Esophagus squamous epithelium (tissue), 5 donors: ENCODE measurements around the gene ATXN1. TPM values are rescaled to one million over a fixed set of nuclear protein-coding genes. Genes with fewer than 3 reads are reported as not detected.

Experiments used
- DNase-seq: peaks from one replicate; lab custom pipeline; 2025; lab: John Stamatoyannopoulos, UW
- H3K27ac ChIP-seq, 4 donors: fragments of 200-600 bp; sonication (generic); one replicate each; pipeline ENCODE4 v1.5.1; 2016 to 2019; ENCODE audit warnings: mild to moderate bottlenecking in 1 of 4
- H3K27me3 ChIP-seq, 4 donors: fragments of 200-600 bp; sonication (generic); 1 replicate in 3 of 4; 2 replicates in 1 of 4; pipeline versions ENCODE4 v1.5.1 to v1.6.0; 2017 to 2021; ENCODE audit warnings: antibody characterized with exemption in 1 of 4
- H3K36me3 ChIP-seq, 3 donors: fragments of 200-600 bp; sonication (generic); one replicate each; pipeline ENCODE4 v1.5.1; 2016 to 2019
- H3K4me1 ChIP-seq, 3 donors: fragments of 200-600 bp; sonication (generic); one replicate each; pipeline ENCODE4 v1.5.1; 2017 to 2019
- H3K4me3 ChIP-seq, 4 donors: fragments of 200-600 bp; sonication (generic); 1 replicate in 3 of 4; 2 replicates in 1 of 4; pipeline ENCODE4 v1.5.1; 2016 to 2019; ENCODE audit warnings: mild to moderate bottlenecking in 2 of 4, moderate library complexity in 1 of 4
- H3K9me3 ChIP-seq, 3 donors: fragments of 200-600 bp; sonication (generic); one replicate each; pipeline ENCODE4 v1.5.1; 2016 to 2019
- CTCF ChIP-seq, 6 experiments: fragments of 450-650 bp in 4 of 6; fragments of 200-600 bp in 2 of 6; sonication (generic) in 2 of 6; IDR thresholded peaks; one replicate each; pipeline ENCODE4 v1.5.1; 2016 to 2019; ENCODE audit warnings: antibody characterized with exemption in 6 of 6, mild to moderate bottlenecking in 4 of 6, moderate library complexity in 4 of 6
- POLR2A ChIP-seq, 4 donors: fragments of 450-650 bp; IDR thresholded peaks; one replicate each; pipeline ENCODE4 v1.6.1; 2017; ENCODE audit warnings: antibody characterized with exemption in 4 of 4, mild to moderate bottlenecking in 4 of 4, moderate library complexity in 3 of 4
- WGBS, 2 donors: methylation state at CpG; one replicate each; pipeline ENCODE4 v1.1.5; 2018; 5-methylcytosine and 5-hydroxymethylcytosine counted together
- intact Hi-C: fragments of 100-400 bp; cut with DNase I; formaldehyde crosslinking; loops from one replicate; pipeline ENCODE4 v1.15.0; 2022
- total RNA-seq, 4 donors: library from RNA; depleted of rRNA; stranded (reverse); fragments of >200 nt; gene quantifications; one replicate each; pipeline ENCODE4 v1.1.0, GENCODE V29; 2016
- donor health status: DM: yes; HTN: yes; CAD: no.

ATXN1 gene
- total RNA-seq, 4 donors from 2014 or later, result 17.5 to 50.5 (median 28.5) TPM

GRCh38 chr6:16403831-16404230 lies 357.4 kb downstream of the ATXN1 start:
- no peak overlapping the region for H3K4me3 ChIP-seq
- WGBS, 2 donors, result 43 to 48% methylated on average over 3 of the region's 3 CpGs
- H3K4me1 ChIP-seq, result peaks cover 0 to 54% (median 15%) of the 10 kb centered on the region in 3 donors
- no peaks in the 10 kb centered on the region for H3K9me3 ChIP-seq
- no peaks in the 10 kb centered on the region for H3K36me3 ChIP-seq
- no peaks in the 10 kb centered on the region for H3K27me3 ChIP-seq
- DNase-seq, result no peak
- no peak overlapping the region for H3K27ac ChIP-seq
- TF ChIP-seq CTCF (IDR thresholded peaks at IDR 0.05), result peak in 1 of 6 experiments; percentile 31
- no peak for TF ChIP-seq POLR2A (IDR thresholded peaks at IDR 0.05)
- intact Hi-C loops, result loop anchor here (10.0 kb wide), 1 partner anchor 69 kb away; no protein-coding TSS in a partner anchor

GRCh38 chr6:16402581-16402900 lies 358.7 kb downstream of the ATXN1 start:
- DNase-seq, result no peak
- TF ChIP-seq CTCF (IDR thresholded peaks at IDR 0.05) (no peak), POLR2A (IDR thresholded peaks at IDR 0.05) (no peak)
- Histone ChIP-seq H3K27me3 (no peaks in the 10 kb centered on the region), H3K27ac (no peak overlapping the region), H3K36me3 (no peaks in the 10 kb centered on the region), H3K9me3 (no peaks in the 10 kb centered on the region), H3K4me3 (no peak overlapping the region), H3K4me1 (peaks cover 0 to 50% (median 15%) of the 10 kb centered on the region in 3 donors)
- intact Hi-C loops, result loop anchor here (10.0 kb wide), 1 partner anchor 68 kb away; no protein-coding TSS in a partner anchor
- 62 to 68% methylated on average over 2 of the region's 2 CpGs for WGBS, 2 donors

GRCh38 chr6:16400248-16400760 lies 361.0 kb downstream of the ATXN1 start:
- Histone ChIP-seq H3K27me3 (no peaks in the 10 kb centered on the region), H3K4me3 (no peak overlapping the region), H3K27ac (no peak overlapping the region), H3K36me3 (no peaks in the 10 kb centered on the region), H3K9me3 (no peaks in the 10 kb centered on the region), H3K4me1 (peaks cover 0 to 31% (median 7%) of the 10 kb centered on the region in 3 donors)
- intact Hi-C loops, result loop anchor here (10.0 kb wide), 1 partner anchor 66 kb away; no protein-coding TSS in a partner anchor
- TF ChIP-seq CTCF (IDR thresholded peaks at IDR 0.05), result no peak
- TF ChIP-seq POLR2A (IDR thresholded peaks at IDR 0.05), result no peak
- no peak for DNase-seq
- 89 to 94% methylated on average over 3 of the region's 3 CpGs for WGBS, 2 donors

- H3K27me3 ChIP-seq, result no peaks in the 10 kb centered on the region
- no peaks in the 10 kb centered on the region for H3K36me3 ChIP-seq
- H3K27ac ChIP-seq, result peak overlapping the region in 1 of 4 donors; percentile 34
- WGBS, 2 donors, result 74 to 87% methylated on average over 4 of the region's 5 CpGs
- no peaks in the 10 kb centered on the region for H3K9me3 ChIP-seq
- no peak for DNase-seq
- intact Hi-C loops, result loop anchor here (10.0 kb wide), 1 partner anchor 65 kb away; no protein-coding TSS in a partner anchor
- TF ChIP-seq POLR2A (IDR thresholded peaks at IDR 0.05), result no peak
- TF ChIP-seq CTCF (IDR thresholded peaks at IDR 0.05), result no peak
- H3K4me3 ChIP-seq, result no peak overlapping the region
- H3K4me1 ChIP-seq, result peaks cover 0 to 29% (median 7%) of the 10 kb centered on the region in 3 donors
These were observed 361.6 kb downstream of the ATXN1 start for GRCh38 chr6:16399695-16400094.

- Histone ChIP-seq H3K27me3 (no peaks in the 10 kb centered on the region), H3K4me3 (no peak overlapping the region), H3K4me1 (peaks cover 0 to 24% (median 7%) of the 10 kb centered on the region in 3 donors), H3K9me3 (no peaks in the 10 kb centered on the region), H3K27ac (no peak overlapping the region), H3K36me3 (no peaks in the 10 kb centered on the region)
- WGBS, 2 donors, result 63 to 85% methylated on average over 8 of the region's 8 CpGs
- intact Hi-C loops, result no loop called here
- TF ChIP-seq POLR2A (IDR thresholded peaks at IDR 0.05) (no peak), CTCF (IDR thresholded peaks at IDR 0.05) (no peak)
- DNase-seq, result no peak
These were observed 362.1 kb downstream of the ATXN1 start for GRCh38 chr6:16399158-16399557.
